ENCODE measurements around the gene RIC8A.

Gene RIC8A

DNA sequence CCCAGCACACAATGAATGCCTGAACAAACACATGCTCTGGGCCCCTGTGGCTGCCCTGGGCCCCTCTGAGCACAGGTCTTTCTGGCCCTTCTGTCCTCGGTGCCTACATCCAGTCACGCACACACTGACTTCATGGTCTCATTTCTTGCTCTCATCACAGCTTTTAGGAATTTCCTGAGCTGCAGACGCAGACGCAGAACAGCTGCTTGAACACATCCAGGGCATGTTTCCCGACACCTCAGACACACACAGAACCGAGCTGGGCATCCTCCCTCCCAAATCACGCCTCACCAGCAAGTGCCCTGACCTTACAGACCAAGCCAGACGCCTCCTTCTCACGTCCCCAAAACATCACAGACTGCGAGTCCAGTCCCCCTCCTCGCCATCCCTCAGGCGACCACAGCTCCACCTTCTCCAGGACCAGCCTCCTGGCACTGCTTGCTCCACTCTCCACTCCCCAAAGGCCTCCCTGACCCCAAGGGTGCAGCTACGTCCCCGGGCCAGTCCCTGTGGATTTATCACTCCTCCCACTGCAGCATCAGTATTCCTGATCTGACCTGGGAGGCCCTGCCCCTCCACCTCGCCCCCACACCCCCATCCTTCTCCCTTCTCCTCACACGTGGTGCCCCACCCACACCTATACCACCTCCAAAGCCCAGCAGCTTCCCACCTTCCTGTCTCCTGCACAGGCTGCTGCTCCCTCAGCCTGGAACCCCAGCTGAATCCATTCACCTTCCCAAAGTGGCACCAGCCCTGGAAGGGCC, 15.7 kb downstream of the RIC8A start:
- Histone ChIP-seq H3K4me3 (ENCODE audit: low read depth in 1 of 2, low read length in 2 of 2) (no peak overlapping the region), H3K9me3 (ENCODE audit: control insufficient read depth in 1 of 2, low read length in 2 of 2) (no peaks in the 10 kb centered on the region), H3K36me3 (ENCODE audit: control insufficient read depth in 1 of 2, insufficient read depth in 2 of 2, low read length in 2 of 2) (peaks cover 9 to 26% of the 10 kb centered on the region in 2 donors), H3K4me1 (ENCODE audit: control insufficient read depth in 1 of 2, insufficient read depth in 2 of 2, low read length in 2 of 2) (no peaks in the 10 kb centered on the region), H3K27ac (ENCODE audit: low read length) (no peak overlapping the region), H3K27me3 (ENCODE audit: low read depth, low read length) (no peaks in the 10 kb centered on the region)

GRCh38 chr11:223884-224283, 16.4 kb downstream of the RIC8A start:
- no peak overlapping the region for H3K27ac ChIP-seq (ENCODE audit: low read length)
- no peaks in the 10 kb centered on the region for H3K4me1 ChIP-seq (ENCODE audit: control insufficient read depth in 1 of 2, insufficient read depth in 2 of 2, low read length in 2 of 2)
- H3K9me3 ChIP-seq (ENCODE audit: control insufficient read depth in 1 of 2, low read length in 2 of 2), result no peaks in the 10 kb centered on the region
- no peak overlapping the region for H3K4me3 ChIP-seq (ENCODE audit: low read depth in 1 of 2, low read length in 2 of 2)
- H3K27me3 ChIP-seq (ENCODE audit: low read depth, low read length), result no peaks in the 10 kb centered on the region
- H3K36me3 ChIP-seq (ENCODE audit: control insufficient read depth in 1 of 2, insufficient read depth in 2 of 2, low read length in 2 of 2), result peaks cover 5 to 19% of the 10 kb centered on the region in 2 donors

- H3K36me3 ChIP-seq (ENCODE audit: control insufficient read depth in 1 of 2, insufficient read depth in 2 of 2, low read length in 2 of 2), result peaks cover 5 to 14% of the 10 kb centered on the region in 2 donors
- no peaks in the 10 kb centered on the region for H3K27me3 ChIP-seq (ENCODE audit: low read depth, low read length)
- H3K4me3 ChIP-seq (ENCODE audit: low read depth in 1 of 2, low read length in 2 of 2), result no peak overlapping the region
- H3K27ac ChIP-seq (ENCODE audit: low read length), result no peak overlapping the region
- no peaks in the 10 kb centered on the region for H3K9me3 ChIP-seq (ENCODE audit: control insufficient read depth in 1 of 2, low read length in 2 of 2)
- no peaks in the 10 kb centered on the region for H3K4me1 ChIP-seq (ENCODE audit: control insufficient read depth in 1 of 2, insufficient read depth in 2 of 2, low read length in 2 of 2)
Measured at GRCh38 chr11:224424-224823, 16.9 kb downstream of the RIC8A start.

DNA sequence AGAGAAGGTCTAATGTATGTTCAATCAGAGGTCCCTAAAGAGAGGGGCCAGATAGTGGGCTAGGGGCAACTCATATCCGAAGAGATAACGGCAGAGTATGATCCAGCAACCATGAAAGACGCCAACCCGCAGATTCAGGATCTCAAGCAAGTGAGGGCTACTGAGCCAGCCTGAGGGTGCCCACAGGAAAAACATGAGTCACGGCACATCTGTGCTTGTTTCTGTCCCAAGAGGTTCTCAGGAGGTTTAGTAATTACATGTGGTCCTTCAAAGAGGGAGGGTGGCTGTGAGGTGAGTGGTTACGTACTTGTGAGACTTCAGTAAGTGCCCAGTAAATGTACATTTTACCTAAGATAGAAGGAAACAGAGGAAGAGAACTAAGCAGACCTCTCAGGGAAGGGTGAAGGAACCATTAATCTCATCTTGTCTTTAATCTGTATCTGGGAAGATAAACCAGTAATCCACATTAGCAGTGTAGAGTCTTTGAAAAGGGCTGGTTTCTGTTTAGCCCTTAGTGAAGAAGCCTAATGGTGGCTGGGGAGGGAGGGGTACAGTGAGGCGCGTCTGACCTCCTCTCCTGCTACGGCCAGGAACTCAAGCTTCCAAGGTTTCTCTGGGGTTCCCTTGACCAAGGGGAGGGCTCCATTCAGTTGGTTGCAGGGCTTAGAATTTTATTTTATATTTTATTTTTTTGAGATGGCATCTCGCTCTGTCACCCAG, 18.4 kb downstream of the RIC8A start:
- H3K4me3 ChIP-seq (ENCODE audit: low read depth in 1 of 2, low read length in 2 of 2), result no peak overlapping the region
- H3K36me3 ChIP-seq (ENCODE audit: control insufficient read depth in 1 of 2, insufficient read depth in 2 of 2, low read length in 2 of 2), result peaks cover 5 to 18% of the 10 kb centered on the region in 2 donors
- no peaks in the 10 kb centered on the region for H3K9me3 ChIP-seq (ENCODE audit: control insufficient read depth in 1 of 2, low read length in 2 of 2)
- H3K27me3 ChIP-seq (ENCODE audit: low read depth, low read length), result no peaks in the 10 kb centered on the region
- H3K27ac ChIP-seq (ENCODE audit: low read length), result no peak overlapping the region
- no peaks in the 10 kb centered on the region for H3K4me1 ChIP-seq (ENCODE audit: control insufficient read depth in 1 of 2, insufficient read depth in 2 of 2, low read length in 2 of 2)

- H3K27me3 ChIP-seq (ENCODE audit: low read depth, low read length), result no peaks in the 10 kb centered on the region
- H3K9me3 ChIP-seq (ENCODE audit: control insufficient read depth in 1 of 2, low read length in 2 of 2), result no peaks in the 10 kb centered on the region
- no peak overlapping the region for H3K4me3 ChIP-seq (ENCODE audit: low read depth in 1 of 2, low read length in 2 of 2)
- peaks cover 5 to 11% of the 10 kb centered on the region in 2 donors for H3K36me3 ChIP-seq (ENCODE audit: control insufficient read depth in 1 of 2, insufficient read depth in 2 of 2, low read length in 2 of 2)
- H3K4me1 ChIP-seq (ENCODE audit: control insufficient read depth in 1 of 2, insufficient read depth in 2 of 2, low read length in 2 of 2), result no peaks in the 10 kb centered on the region
- H3K27ac ChIP-seq (ENCODE audit: low read length), result no peak overlapping the region
Measured at GRCh38 chr11:227824-228379, 20.4 kb downstream of the RIC8A start.

DNA sequence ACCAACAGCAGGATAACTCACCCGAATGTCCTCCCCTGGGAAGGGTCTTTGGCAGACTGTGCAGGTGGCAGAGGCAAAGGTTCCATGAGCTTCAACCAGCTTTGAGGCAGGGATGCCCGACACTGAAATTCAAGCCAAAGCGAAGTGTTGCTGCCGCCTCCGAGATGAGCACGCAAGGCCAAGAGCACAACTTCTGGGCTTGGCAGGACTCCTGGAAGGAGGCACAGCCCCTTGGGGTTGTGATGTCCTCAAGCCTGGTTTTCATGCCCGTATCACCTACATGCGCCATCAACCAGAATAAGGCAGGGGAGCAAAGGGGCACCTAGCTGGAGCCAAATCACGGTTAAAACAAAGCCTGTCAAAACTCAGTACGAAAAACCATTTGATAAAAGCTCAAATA, 22.9 kb downstream of the RIC8A start:
- Histone ChIP-seq H3K36me3 (ENCODE audit: control insufficient read depth in 1 of 2, insufficient read depth in 2 of 2, low read length in 2 of 2) (peaks cover 5 to 13% of the 10 kb centered on the region in 2 donors), H3K27me3 (ENCODE audit: low read depth, low read length) (no peaks in the 10 kb centered on the region), H3K4me1 (ENCODE audit: control insufficient read depth in 1 of 2, insufficient read depth in 2 of 2, low read length in 2 of 2) (peaks cover 0 to 9% of the 10 kb centered on the region in 2 donors), H3K9me3 (ENCODE audit: control insufficient read depth in 1 of 2, low read length in 2 of 2) (no peaks in the 10 kb centered on the region), H3K4me3 (ENCODE audit: low read depth in 1 of 2, low read length in 2 of 2) (no peak overlapping the region), H3K27ac (ENCODE audit: low read length) (no peak overlapping the region)

DNA sequence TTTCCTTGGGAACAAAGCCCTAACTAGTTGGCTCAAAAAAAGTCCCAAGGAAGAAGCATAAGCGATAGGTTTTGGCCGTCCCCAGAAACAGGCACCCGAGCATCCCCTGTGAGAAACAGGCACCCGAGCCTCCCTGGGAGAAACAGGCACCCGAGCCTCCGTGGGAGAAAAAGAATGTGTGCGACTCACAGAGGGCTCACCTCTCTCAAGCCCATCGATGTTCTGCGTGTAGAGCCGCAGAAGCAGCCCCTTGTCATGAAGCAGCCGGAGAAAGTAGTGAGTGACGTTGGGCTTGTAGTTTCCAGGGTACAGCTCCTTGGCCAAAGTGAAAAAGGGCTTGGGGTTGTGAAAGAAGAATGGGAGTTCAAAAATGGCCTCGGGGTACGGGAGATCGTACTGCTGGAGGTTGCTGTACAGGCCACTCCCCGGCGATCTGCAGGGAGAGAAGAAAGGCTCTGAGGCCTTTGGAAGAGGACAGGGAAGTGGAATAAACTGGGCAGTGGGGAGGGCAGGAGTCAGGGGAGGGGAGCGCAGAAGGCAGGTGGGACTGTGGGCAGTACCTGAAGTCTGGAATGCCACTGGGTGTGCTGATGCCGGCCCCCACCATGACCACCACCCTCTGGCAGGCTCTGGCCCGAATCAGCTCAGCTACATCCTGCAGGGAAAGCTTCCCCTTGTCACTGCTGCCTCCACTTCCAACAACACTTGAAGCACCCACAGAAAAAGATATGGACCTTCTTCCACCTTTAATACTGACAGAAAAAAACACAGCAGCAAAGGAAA, 25.5 kb downstream of the RIC8A start:
- Histone ChIP-seq H3K36me3 (ENCODE audit: control insufficient read depth in 1 of 2, insufficient read depth in 2 of 2, low read length in 2 of 2) (peaks cover 0 to 16% of the 10 kb centered on the region in 2 donors), H3K4me3 (ENCODE audit: low read depth in 1 of 2, low read length in 2 of 2) (no peak overlapping the region), H3K27ac (ENCODE audit: low read length) (no peak overlapping the region), H3K27me3 (ENCODE audit: low read depth, low read length) (no peaks in the 10 kb centered on the region), H3K9me3 (ENCODE audit: control insufficient read depth in 1 of 2, low read length in 2 of 2) (no peaks in the 10 kb centered on the region), H3K4me1 (ENCODE audit: control insufficient read depth in 1 of 2, insufficient read depth in 2 of 2, low read length in 2 of 2) (peaks cover 5 to 18% of the 10 kb centered on the region in 2 donors)

GRCh38 chr11:235180-235579, 27.7 kb downstream of the RIC8A start:
- H3K27ac ChIP-seq (ENCODE audit: low read length), result peak overlapping the region; percentile 56
- H3K4me1 ChIP-seq (ENCODE audit: control insufficient read depth in 1 of 2, insufficient read depth in 2 of 2, low read length in 2 of 2), result peaks cover 8 to 23% of the 10 kb centered on the region in 2 donors
- no peaks in the 10 kb centered on the region for H3K27me3 ChIP-seq (ENCODE audit: low read depth, low read length)
- H3K4me3 ChIP-seq (ENCODE audit: low read depth in 1 of 2, low read length in 2 of 2), result peak overlapping the region; percentile 70 to 94
- H3K9me3 ChIP-seq (ENCODE audit: control insufficient read depth in 1 of 2, low read length in 2 of 2), result no peaks in the 10 kb centered on the region
- peaks cover 12 to 23% of the 10 kb centered on the region in 2 donors for H3K36me3 ChIP-seq (ENCODE audit: control insufficient read depth in 1 of 2, insufficient read depth in 2 of 2, low read length in 2 of 2)

GRCh38 chr11:235609-235996, 28.1 kb downstream of the RIC8A start:
- Histone ChIP-seq H3K27ac (ENCODE audit: low read length) (peak overlapping the region; percentile 56), H3K27me3 (ENCODE audit: low read depth, low read length) (no peaks in the 10 kb centered on the region), H3K4me1 (ENCODE audit: control insufficient read depth in 1 of 2, insufficient read depth in 2 of 2, low read length in 2 of 2) (peaks cover 8 to 23% of the 10 kb centered on the region in 2 donors), H3K9me3 (ENCODE audit: control insufficient read depth in 1 of 2, low read length in 2 of 2) (no peaks in the 10 kb centered on the region), H3K4me3 (ENCODE audit: low read depth in 1 of 2, low read length in 2 of 2) (peak overlapping the region; percentile 70 to 94), H3K36me3 (ENCODE audit: control insufficient read depth in 1 of 2, insufficient read depth in 2 of 2, low read length in 2 of 2) (peaks cover 12 to 19% of the 10 kb centered on the region in 2 donors)

DNA sequence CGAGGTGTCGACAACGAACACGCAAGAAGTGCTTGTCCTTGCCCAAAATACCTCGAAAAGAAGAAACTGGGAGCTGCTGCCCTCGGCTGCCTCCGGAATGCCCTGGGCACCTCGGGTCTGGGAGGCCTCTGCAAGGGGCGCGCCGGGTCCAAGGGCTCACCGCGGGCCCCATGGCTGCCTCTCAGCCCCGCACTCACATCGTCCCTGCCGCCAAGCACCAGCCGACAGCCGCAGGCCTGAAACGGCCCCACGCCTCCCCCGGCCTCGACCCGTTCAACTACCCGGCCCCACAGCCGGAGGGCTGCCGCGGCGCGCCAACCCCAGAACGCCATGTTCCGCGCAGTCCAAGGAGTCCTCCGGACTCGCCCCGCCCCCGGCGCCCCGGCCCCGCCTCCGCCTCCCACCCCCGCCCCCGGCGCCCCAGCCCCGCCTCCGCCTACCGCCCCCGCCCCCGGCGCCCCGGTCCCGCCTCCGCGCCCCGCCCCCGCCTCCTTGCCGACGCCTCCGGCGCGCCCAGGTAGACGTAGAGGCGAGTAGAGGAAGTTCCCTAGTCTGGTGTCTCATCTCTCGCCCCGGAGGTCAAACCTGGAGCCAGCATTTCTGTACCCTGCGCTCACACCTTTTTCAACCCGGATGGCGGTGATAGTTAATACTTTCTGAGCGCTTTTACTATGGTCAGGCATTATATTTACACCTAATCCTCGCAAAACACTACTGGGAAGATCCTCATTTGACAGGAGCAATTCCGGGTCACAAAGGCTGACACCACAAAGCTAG, 28.7 kb downstream of the RIC8A start, which contains the start of gene SIRT3:
Gene SIRT3 (minus strand): TSS at position 346 of the 777 bp plus-strand sequence. CDS start 14 bp downstream, at position 332.
- peaks cover 12 to 19% of the 10 kb centered on the region in 2 donors for H3K36me3 ChIP-seq (ENCODE audit: control insufficient read depth in 1 of 2, insufficient read depth in 2 of 2, low read length in 2 of 2)
- H3K4me1 ChIP-seq (ENCODE audit: control insufficient read depth in 1 of 2, insufficient read depth in 2 of 2, low read length in 2 of 2), result peaks cover 8 to 23% of the 10 kb centered on the region in 2 donors
- H3K4me3 ChIP-seq (ENCODE audit: low read depth in 1 of 2, low read length in 2 of 2), result peak within 1 kb of the TSS; percentile 70 to 94
- H3K27ac ChIP-seq (ENCODE audit: low read length), result peak within 1 kb of the TSS; percentile 97
- H3K27me3 ChIP-seq (ENCODE audit: low read depth, low read length), result no peaks in the 10 kb centered on the region
- H3K9me3 ChIP-seq (ENCODE audit: control insufficient read depth in 1 of 2, low read length in 2 of 2), result no peaks in the 10 kb centered on the region

All from muscle layer of duodenum (tissue), 2 donors.